GM12872 (cell line): ENCODE results near the gene C10orf67.

ENCODE experiments used
- CTCF ChIP-seq: IDR thresholded peaks from 3 replicates; pipeline ENCODE4 v1.5.1; 2011; ENCODE audit warnings: low read depth, mild to moderate bottlenecking, low read length, moderate library complexity; ENCODE audit not compliant: insufficient read depth

The C10orf67 gene

GRCh38 chr10:23359692-23360380 is 15.2 kb upstream of the C10orf67 start:
- no peak for TF ChIP-seq CTCF

- TF ChIP-seq CTCF: peak; percentile 7; the same call in 1 of the 3 replicates
These were observed 13.8 kb upstream of the C10orf67 start for GRCh38 chr10:23358357-23358756.

GRCh38 chr10:23354630-23355279 is 10.2 kb upstream of the C10orf67 start:
- TF ChIP-seq CTCF: no peak

GRCh38 chr10:23351926-23352519 is 7.4 kb upstream of the C10orf67 start:
- TF ChIP-seq CTCF: no peak

GRCh38 chr10:23345861-23346260 is 1.3 kb upstream of the C10orf67 start:
- no peak for TF ChIP-seq CTCF

GRCh38 chr10:23343591-23344240 is 881 bp downstream of the C10orf67 start:
- TF ChIP-seq CTCF: no peak

GRCh38 chr10:23342213-23342884 is 2.2 kb downstream of the C10orf67 start:
- TF ChIP-seq CTCF: no peak
